DOHH2 (cell line): ENCODE data around the gene BMS1.

Experiments used
- H3F3A ChIP-seq: fragments of 200-600 bp; sonication (generic), shearing (Covaris generic); 2 replicates; pipeline ENCODE4 v1.6.0; 2016; ENCODE audit warnings: antibody characterized with exemption, mild to moderate bottlenecking; ENCODE audit not compliant: control insufficient read depth, insufficient read depth
- H3K27ac ChIP-seq: fragments of 200-600 bp; sonication (generic); 2 replicates; pipeline ENCODE4 v1.5.1; 2014; ENCODE audit warnings: low read depth, mild to moderate bottlenecking, low read length, moderate library complexity
- H3K27me3 ChIP-seq: fragments of 200-600 bp; sonication (generic); 2 replicates; pipeline ENCODE4 v1.6.1; 2014; ENCODE audit warnings: mild to moderate bottlenecking, low read length, mixed read lengths; ENCODE audit not compliant: control insufficient read depth
- H3K36me3 ChIP-seq: fragments of 200-600 bp; sonication (generic); 2 replicates; pipeline ENCODE4 v1.6.1; 2014; ENCODE audit warnings: mild to moderate bottlenecking, low read length, moderate library complexity, mixed read lengths; ENCODE audit not compliant: control insufficient read depth
- H3K4me1 ChIP-seq: fragments of 200-600 bp; sonication (generic); 2 replicates; pipeline ENCODE4 v1.6.1; 2014; ENCODE audit warnings: mild to moderate bottlenecking, low read length, mixed read lengths; ENCODE audit not compliant: control insufficient read depth
- H3K4me2 ChIP-seq: fragments of 200-600 bp; sonication (generic); 2 replicates; pipeline ENCODE4 v1.6.0; 2014; ENCODE audit warnings: mild to moderate bottlenecking, low read length, moderate library complexity
- H3K4me3 ChIP-seq: fragments of 200-600 bp; sonication (generic); 2 replicates; pipeline ENCODE4 v1.5.1; 2014; ENCODE audit warnings: mild to moderate bottlenecking, low read length, mixed read lengths
- H3K79me2 ChIP-seq: fragments of 200-600 bp; sonication (generic); 2 replicates; pipeline ENCODE4 v1.6.1; 2014; ENCODE audit warnings: mild to moderate bottlenecking, low read length, mixed read lengths; ENCODE audit not compliant: control insufficient read depth
- H3K9me2 ChIP-seq: fragments of 200-600 bp; sonication (generic); replicated peaks from 2 replicates; pipeline ENCODE4 v1.6.1; 2014; ENCODE audit warnings: mild to moderate bottlenecking, low read length, mixed read lengths; ENCODE audit not compliant: control insufficient read depth
- H3K9me3 ChIP-seq: fragments of 200-600 bp; sonication (generic); 2 replicates; pipeline ENCODE4 v1.6.1; 2014; ENCODE audit warnings: antibody characterized with exemption, low read length, mixed read lengths; ENCODE audit not compliant: control insufficient read depth, insufficient read depth
- H4K20me1 ChIP-seq: fragments of 200-600 bp; sonication (generic); 2 replicates; pipeline ENCODE4 v1.6.0; 2014; ENCODE audit warnings: low read depth, mild to moderate bottlenecking, antibody characterized with exemption, low read length, moderate library complexity; ENCODE audit not compliant: control insufficient read depth, insufficient read depth
- EZH2phosphoT487 ChIP-seq: fragments of 200-600 bp; sonication (generic); IDR thresholded peaks from 2 replicates; pipeline ENCODE4 v1.6.1; 2017; ENCODE audit warnings: borderline replicate concordance, mild to moderate bottlenecking, antibody characterized with exemption, low read length, moderate library complexity, mixed read lengths
- TF ChIP-seq, protein P1 (sequence below): fragments of 200-600 bp; sonication (generic); IDR thresholded peaks from one replicate; pipeline ENCODE4 v1.5.1; 2014; ENCODE audit warnings: antibody characterized with exemption, mild to moderate bottlenecking, low read depth, low read length; ENCODE audit not compliant: poor library complexity, severe bottlenecking

Gene BMS1

DNA sequence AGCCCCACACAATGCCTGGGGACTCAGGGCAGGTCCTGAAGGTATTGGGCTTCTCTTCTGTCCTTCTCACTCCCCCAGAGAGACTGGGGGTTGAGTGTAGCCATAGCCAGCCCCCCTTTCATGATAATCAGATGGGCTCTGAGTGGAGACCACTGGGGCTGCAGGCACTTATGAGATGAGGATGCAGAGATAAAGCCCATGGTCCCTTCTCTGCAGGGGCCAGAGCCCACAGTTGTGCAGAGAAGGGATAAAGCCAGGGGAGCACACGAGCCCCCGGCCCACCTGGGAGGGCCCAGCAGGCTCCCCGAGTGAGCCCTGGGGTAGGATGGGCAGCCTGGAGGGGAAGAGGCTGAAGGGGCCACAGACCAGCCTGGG, 96.2 kb downstream of the BMS1 start:
- Histone ChIP-seq H3K4me1 (no peaks in the 10 kb centered on the region), H3K9me2 (no peaks in the 10 kb centered on the region), H3F3A (no peaks in the 10 kb centered on the region), H3K27me3 (no peaks in the 10 kb centered on the region), H3K36me3 (no peaks in the 10 kb centered on the region), H4K20me1 (no peaks in the 10 kb centered on the region), H3K4me2 (no peak overlapping the region), H3K4me3 (no peak overlapping the region), H3K79me2 (no peaks in the 10 kb centered on the region), H3K27ac (no peak overlapping the region), H3K9me3 (no peaks in the 10 kb centered on the region; the same call in 1 of the 2 replicates)
- no peak for TF ChIP-seq EZH2phosphoT487
- TF ChIP-seq, protein P1, sequence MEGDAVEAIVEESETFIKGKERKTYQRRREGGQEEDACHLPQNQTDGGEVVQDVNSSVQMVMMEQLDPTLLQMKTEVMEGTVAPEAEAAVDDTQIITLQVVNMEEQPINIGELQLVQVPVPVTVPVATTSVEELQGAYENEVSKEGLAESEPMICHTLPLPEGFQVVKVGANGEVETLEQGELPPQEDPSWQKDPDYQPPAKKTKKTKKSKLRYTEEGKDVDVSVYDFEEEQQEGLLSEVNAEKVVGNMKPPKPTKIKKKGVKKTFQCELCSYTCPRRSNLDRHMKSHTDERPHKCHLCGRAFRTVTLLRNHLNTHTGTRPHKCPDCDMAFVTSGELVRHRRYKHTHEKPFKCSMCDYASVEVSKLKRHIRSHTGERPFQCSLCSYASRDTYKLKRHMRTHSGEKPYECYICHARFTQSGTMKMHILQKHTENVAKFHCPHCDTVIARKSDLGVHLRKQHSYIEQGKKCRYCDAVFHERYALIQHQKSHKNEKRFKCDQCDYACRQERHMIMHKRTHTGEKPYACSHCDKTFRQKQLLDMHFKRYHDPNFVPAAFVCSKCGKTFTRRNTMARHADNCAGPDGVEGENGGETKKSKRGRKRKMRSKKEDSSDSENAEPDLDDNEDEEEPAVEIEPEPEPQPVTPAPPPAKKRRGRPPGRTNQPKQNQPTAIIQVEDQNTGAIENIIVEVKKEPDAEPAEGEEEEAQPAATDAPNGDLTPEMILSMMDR: no peak

DNA sequence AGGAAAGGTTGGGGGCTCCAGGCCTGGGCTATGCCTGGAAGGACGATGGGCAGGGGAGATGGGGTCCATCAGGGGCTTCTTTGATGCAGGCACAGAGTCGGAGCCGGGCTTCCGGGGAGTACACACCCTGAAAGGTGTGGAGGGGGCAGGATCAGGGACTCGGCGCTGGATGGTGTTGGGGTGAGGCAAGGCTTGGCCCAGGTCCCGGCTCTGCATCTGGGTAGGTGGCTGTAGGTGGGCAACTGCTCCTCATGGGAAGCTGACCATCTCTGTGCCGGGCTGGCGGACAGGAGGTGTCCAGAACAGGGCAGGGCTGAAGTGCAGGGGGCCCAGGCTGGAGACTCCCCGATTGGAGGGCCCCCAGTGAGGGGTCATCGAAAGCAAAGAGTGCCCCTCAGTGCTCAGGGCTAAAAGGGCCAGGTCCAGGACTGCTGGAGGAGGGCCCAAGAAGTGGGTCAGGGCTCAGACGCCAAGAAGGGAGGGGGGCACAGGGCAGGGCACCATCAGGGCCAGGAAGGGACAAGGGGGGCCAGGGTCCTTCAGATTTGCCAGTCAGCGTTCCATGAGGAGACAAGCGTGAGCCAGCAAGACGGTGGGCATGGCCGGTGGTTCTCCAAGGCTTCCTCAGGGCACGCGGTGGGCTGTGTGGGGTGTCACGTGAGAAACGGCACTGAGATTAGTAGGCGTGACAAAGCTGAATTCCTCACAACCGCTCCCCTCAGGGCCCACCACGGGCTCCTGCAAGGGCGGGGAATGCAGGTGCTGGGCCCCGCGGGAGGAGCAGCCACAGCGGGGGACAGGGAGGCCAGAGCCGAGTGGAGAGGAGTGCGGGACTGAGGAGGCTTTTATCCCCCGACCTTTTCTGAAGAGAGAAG, 97.0 kb downstream of the BMS1 start:
- H4K20me1 ChIP-seq: no peaks in the 10 kb centered on the region
- no peaks in the 10 kb centered on the region for H3K36me3 ChIP-seq
- no peak for TF ChIP-seq EZH2phosphoT487
- TF ChIP-seq, protein P1: no peak
- H3K27me3 ChIP-seq: no peaks in the 10 kb centered on the region
- no peaks in the 10 kb centered on the region for H3K4me1 ChIP-seq
- H3K4me2 ChIP-seq: no peak overlapping the region
- no peaks in the 10 kb centered on the region; the same call in 1 of the 2 replicates for H3K9me3 ChIP-seq
- H3K27ac ChIP-seq: no peak overlapping the region
- no peaks in the 10 kb centered on the region for H3F3A ChIP-seq
- no peak overlapping the region for H3K4me3 ChIP-seq
- no peaks in the 10 kb centered on the region for H3K79me2 ChIP-seq
- no peaks in the 10 kb centered on the region for H3K9me2 ChIP-seq

DNA sequence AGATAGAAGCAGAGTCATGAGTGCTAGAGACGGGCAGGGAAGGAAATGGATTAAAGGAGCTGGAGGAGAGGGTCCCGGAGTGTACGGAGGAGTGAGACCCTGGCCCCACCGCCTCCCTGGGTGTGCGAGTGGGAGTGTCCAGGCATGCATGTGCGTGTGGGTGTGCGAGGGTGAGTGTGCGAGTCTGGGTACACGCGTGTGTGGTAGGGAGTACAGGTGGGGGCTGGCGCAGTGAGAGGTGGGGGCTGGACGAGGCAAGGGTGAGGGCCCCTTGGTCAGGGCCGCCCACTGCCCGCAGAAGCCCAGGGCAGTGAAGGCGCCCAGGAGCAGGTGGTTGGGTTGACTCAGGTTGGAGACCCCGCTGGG, 97.6 kb downstream of the BMS1 start:
- Histone ChIP-seq H3K4me1 (no peaks in the 10 kb centered on the region), H3K27ac (no peak overlapping the region), H3F3A (no peaks in the 10 kb centered on the region), H3K36me3 (no peaks in the 10 kb centered on the region), H3K4me2 (no peak overlapping the region), H3K79me2 (no peaks in the 10 kb centered on the region), H3K9me3 (no peaks in the 10 kb centered on the region; the same call in 1 of the 2 replicates), H3K4me3 (no peak overlapping the region), H3K9me2 (no peaks in the 10 kb centered on the region), H3K27me3 (no peaks in the 10 kb centered on the region), H4K20me1 (no peaks in the 10 kb centered on the region)
- TF ChIP-seq, protein P1: no peak
